Measurements from ENCODE around the gene ATXN1.
A peak's percentile ranks its signal among the peaks of the same experiment; 100 is the strongest.

ATXN1 gene

DNA sequence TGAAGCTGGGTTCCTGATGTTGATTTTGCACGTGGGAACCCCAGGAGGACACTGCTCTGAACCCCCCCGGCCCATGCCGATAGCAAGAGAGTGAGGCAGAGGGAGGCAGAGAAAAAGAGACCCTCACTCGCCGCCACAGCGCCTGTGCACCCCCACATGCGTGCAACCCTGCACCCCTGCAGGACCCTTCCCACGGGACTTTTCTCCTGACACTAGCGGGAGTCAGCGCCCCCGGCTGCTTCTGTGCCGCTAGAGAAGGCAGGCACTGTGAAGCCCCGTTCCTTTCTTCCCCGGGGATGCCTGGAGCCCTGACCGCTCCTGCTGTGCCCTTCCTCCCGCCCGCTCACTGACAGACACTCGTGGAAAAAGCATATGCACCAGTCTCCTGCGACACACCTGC, 455.5 kb downstream of the ATXN1 start:
- no peak for DNase-seq (ENCODE audit: low spot score)

DNA sequence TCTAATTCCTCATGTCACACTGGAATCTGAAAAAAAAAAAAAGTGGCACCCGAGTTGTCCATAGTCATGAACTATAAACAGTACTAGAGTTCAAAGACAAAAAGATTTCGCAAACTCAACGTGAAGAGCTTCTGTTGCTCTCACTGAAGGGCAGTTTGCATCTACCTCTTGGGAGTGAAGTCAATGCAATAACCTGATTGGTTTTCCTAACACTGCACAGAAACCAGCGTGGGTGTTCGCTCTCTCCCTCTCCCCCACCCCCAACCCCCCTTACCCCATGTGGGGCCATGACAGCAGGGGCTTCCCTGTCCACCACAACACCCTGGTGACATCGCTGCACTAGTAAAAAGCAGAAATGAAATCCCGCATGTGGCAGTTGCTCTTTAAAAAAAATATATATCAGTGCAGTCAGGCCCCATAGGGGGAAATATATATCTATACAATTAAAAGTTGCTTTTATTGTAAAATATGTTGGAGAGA, 456.0 kb downstream of the ATXN1 start:
- DNase-seq (ENCODE audit: low spot score) = no peak

DNA sequence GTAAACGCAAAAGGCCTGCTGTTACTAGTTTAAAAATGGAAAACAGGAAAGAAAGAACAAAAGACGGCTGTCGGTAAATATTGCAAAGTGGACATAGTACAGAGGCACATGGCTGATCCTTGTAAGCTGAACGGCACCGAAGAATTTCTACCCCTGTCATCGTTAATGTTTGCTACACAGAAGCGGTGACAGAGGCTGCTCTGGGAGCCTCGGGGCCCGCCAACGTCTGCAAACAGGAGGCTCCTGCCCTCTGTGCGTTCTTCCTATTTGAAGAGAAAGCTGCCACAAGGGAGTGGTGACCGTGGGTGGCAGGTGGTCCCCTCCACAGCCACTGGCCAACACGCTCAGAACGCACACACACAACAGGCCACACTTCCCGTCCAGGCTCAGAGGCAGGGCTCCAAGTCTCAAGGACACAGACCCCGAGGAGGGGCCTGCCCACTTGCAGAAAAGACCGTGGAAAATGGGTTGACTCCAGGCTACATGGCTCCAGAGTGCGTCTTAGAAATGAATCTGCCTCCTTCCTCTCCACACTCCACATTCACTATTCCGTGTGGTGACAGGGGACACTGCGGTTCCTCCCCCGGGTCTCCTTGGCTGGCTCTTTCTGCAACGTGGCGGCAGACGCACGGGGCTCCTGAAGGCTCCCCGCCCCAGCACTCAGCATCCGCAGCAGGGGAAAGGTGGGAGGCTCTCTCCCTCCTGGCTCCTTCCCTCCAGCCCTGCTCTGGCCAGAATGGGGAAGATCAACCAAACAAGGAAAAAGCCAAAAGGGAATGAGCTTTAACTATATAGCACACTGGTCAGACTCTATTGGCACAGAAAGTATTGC, 458.3 kb downstream of the ATXN1 start:
- no peak for DNase-seq (ENCODE audit: low spot score)

DNA sequence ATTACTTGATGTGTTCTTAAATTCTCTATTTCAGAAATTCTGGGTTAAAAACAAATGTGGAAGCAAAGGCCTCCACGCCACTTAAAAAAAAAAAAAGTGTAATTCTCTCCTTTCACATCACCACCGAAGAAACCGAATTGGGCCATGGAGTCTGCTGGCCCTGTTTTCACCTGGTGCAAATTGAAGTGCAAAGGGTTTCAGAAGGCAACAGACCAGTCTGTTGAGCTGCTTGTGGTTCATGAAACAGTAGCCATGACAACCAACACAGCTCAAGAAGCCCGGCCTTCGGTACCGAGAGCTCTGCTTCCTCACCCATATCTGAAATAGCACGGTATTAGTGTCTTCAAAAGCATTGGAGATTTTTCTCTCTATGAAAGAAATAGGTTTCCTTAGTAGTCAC, 459.7 kb downstream of the ATXN1 start:
- peak; percentile 57 for DNase-seq (ENCODE audit: low spot score)

DNA sequence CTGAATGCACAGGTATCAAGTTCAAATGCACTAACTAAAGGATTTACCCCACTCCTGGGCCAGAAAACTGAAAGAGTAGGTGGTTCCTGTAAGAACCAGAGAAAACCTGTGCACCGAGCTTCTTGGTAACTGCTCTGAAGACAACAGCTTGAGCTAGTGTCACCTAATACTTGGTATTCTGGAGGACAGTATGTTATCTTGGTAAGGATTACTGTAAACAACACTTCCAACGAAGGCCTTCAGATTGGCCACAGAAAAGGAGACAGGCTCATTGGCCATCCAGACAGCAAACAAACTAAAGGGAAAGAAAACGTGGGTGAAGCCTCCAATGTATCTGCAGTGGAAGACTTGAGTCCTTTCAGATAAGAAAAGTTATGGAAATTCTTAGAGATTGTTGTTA, 461.4 kb downstream of the ATXN1 start:
- DNase-seq (ENCODE audit: low spot score) = no peak

DNA sequence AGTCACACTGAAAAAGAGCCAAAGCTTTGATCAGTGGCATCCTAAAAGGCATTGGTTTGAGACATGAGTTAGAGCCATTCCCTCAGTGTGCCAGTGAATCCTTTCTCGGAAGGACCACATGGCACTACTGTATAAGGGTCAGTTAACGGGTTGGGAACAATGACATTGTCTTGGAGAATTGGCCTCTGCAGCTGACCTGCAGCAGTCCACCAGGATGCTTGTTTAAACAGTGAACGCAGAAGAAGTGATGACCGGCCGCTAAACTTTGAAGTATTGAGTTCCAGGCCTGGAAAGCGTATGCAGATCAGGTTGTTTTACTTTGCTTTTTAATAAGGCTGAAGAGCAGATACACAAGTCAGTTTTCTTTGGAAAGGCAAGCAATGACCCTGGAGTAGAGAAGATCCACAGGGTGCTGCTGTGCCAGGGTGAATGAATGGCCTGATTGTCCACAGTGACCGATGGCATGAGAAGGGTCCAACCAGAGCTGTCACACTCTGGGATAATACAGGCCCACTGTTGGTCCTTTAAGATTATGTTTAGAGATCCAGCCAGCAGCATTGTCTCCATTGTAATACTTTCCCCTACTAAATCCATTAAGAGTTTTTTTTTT, 465.1 kb downstream of the ATXN1 start:
- DNase-seq (ENCODE audit: low spot score) = peak; percentile 83

DNA sequence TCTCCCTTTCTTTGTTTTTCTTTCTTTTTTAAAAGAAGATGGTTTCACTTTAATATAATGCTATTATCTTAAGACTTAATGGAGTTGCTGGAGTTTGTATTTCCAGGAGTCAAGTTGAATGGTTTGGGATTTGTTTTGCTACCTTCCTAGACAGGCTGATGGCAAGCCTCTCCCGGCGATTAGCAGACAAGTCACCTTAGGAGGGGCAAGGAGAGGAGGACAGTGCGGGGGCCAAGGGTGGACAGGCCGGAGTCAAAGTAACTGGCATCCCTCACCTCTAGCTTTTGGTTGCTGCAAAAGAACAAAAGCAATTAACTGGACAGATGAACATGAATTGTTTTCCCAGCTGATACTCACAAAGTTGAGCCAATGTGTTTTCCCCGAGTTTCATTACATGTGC, 465.8 kb downstream of the ATXN1 start:
- DNase-seq (ENCODE audit: low spot score) = no peak

DNA sequence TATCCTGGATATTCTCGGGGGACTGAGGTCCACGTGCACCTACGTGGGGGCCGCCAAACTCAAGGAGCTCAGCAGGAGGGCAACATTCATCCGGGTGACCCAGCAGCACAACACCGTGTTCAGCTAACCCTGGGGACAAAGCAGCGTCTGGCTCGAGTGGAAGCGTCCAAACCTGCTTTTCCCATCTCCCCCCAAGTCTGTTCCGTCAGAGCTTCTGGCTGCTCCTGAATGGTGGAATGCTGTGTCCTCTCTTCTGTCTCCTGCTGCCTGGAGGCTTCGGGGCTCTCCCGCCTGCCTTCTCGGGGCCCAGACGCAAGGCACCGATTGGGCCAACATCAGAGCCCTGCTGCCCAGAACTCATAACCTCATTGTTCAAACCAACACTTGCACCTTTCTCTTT, 466.2 kb downstream of the ATXN1 start:
- DNase-seq (ENCODE audit: low spot score) = no peak

DNA sequence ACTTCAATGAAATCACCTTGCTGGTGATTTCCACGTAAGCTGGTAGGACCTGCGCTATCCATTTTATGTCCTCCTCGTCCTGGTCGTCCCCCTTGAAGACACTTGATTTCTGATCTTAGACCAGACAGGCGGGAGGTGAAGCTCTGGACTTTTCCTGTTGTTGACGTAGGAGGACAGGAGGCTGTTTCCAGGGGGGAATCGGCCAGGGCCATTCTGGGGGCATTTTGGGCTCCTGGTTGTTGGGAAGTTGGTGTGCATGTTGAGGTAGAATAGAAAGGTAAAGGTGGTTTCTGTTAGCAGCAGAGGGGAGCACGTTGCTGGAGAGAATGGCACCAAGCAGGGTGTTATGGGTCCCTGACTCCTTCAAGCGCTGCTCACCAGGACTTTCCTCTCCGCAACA, 466.9 kb downstream of the ATXN1 start:
- no peak for DNase-seq (ENCODE audit: low spot score)

DNA sequence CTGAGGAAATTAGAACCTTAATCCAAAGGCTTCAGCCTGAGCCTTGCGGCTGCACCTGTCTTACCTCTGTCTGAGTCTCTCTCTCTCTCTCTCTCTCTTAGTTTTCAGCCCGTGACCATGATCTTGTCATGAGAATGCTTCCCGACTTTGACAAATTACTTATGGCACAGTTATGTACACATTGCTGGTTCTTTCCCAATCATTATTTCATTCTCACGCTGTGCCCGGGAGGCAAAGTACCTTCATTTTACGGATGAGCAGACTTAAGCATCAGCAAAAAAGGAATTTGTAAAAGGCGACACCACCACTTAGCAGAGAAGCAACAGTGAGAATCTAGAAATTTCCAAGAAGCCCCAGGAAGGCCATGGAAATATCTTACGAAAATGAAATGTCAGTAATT, 468.3 kb downstream of the ATXN1 start:
- no peak for DNase-seq (ENCODE audit: low spot score)

DNA sequence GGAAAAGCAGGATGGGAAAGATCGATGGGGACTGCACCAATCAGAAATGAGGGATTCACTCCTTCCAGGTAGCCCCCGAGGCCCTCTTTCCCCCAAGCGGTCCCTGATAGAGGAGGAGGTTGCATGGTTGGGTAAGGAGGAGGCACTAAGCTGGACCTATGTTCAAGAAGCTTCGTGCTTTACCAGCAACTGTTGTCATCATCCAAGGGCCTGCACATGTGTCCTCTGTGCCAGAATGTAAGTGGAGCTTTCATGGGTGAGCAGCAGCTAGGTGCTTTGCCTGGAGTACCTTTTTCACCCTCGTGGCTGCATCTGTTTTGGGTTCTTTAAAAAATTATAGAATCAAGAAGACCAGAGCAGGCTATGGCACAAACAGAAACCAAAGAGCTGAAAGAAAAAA, 468.8 kb downstream of the ATXN1 start:
- DNase-seq (ENCODE audit: low spot score) = no peak

DNA sequence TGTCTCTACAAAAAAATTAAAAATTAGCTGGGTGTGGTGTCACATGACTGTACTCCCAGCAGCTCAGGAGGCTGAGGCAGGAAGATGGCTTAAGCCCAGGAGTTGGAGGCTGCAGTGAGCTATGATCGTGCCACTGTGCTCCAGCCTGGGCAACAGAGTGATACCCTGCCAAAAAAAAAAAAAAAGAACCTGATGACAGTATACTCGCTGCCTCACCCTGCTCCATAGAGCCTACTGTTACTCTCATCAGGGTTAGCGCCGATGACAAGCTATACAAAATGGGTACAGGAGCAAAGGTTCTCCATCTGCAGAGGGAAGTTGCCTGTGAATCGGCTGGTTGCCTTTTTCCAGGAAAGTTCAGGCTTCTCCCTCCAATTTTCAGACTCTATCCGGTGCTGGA, 469.5 kb downstream of the ATXN1 start:
- DNase-seq (ENCODE audit: low spot score) = no peak

DNA sequence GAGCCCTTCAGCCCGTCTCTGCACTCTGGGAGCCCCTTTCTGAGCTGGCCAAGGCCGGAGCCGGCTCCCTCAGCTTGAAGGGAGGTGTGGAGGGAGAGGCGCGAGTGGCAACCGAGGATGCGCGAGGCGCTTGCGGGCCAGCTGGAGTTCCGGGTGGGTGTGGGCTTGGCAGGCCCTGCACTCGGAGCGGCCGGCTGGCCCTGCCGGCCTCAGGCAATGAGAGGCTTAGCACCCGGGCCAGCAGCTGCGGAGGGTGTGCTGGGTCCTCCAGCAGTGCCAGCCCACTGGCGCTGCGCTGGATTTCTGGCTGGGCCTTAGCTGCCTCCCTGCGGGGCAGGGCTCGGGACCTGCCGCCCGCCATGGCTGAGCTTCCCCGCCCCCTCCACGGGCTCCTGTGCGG, 473.1 kb downstream of the ATXN1 start:
- no peak for DNase-seq (ENCODE audit: low spot score)

DNA sequence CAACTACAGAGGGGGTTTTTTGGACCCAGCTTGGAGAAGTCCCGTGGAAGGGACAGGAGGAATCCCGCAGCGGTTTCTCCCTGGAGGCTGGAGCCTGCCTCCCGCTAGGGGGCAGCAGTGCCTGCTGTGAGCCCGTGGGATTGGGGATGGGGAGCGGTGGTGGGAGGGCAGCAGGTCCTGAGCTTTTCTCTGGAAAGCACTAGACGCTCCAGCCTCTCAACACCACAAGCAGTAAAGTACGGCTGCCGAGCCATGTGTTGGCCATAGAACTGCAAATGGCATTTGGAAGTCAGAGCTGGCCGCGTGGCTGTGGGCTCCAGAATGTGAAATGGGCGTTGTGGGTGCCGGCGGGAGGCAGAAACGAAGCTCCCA, 475.1 kb downstream of the ATXN1 start:
- DNase-seq (ENCODE audit: low spot score) = peak; percentile 75

DNA sequence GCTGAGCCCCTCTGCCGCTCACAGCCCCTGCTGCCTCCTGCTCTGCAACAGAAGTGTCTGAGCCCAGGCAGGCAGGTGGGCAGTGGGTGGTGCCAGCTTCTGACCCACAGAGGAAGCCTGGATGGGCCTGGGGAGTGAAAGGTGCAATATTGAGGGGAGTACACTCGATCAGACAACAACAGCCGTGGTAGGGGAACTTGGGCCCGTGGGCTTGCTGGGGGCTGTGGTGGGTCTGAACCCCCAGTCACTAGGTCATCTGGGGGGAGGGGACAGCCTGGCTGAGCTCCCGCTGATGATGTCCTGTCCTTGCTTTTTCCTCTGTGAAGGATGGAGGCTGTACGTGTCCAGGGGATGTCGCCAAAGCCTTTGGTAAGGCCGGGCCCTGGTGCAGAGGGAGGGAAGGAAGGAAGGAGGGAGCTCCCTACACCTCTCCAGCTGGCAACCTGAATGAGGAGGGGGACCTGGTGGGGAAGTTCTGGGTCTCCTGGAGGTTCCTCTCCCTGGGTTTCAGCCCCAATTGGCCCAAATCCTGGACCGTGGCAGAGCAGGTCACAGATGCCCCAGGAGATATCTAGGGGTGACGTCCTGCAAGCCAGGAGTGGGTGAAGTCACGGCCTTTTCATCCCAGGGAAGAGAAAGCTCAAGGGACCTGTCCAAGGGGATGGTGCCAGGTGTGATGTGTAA, 475.7 kb downstream of the ATXN1 start:
- no peak for DNase-seq (ENCODE audit: low spot score)

DNA sequence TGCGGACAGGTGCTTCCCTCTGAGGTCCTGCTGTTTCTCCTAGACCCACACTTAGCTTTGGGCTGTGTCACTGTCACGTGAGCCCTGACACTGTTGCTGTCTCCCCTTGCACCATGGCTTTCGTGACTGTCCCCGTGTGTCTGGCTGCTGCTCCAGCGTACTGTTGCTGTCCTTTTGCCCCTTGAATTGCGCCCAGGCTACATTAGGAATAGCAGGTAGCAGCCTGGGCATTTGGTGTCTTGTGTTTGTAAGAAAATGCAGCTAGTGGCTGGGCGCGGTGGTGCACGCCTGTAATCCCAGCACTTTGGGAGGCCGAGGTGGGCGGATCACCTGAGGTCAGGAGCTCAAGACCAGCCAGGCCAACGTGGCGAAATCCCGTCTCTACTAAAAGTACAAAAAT, 476.8 kb downstream of the ATXN1 start:
- no peak for DNase-seq (ENCODE audit: low spot score)

DNA sequence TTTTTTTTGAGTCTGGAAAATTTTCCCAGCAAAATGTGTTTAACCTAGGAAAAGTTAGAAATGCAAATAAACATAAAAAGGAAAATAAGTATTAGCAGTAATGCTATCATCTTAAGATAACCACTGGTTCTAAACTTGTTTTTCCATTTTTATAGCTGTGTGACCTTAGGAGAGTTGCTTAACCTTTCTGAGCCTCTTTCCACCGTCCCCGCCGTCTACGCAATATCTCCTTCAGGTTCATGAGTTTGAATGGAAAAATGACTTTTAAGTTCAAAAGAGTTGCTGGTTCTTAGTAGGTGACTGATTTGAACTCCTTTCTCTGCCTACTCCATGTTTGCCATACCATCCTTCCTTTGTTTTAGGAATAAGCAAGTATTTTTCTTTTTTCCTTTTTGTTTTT, 478.9 kb downstream of the ATXN1 start:
- no peak for DNase-seq (ENCODE audit: low spot score)

DNA sequence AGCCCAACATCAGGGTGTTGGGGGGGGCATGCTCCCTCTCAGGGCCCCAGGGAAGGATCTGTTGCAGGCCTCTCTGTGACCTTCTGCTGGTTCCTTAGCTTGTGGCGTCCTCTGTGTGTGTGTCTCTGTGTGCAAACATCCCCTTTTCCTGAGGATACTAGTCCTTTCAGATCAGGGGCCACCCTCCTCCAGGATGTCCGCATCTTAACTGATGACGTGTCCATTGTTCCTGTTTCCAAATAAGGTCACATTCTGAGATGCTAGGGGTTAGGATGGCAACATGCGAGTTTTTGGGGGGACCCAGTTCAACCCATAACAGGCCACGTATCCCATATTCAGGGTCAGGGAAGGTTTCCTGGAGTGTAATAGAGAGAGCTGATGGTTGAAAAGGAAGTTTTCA, 482.0 kb downstream of the ATXN1 start:
- DNase-seq (ENCODE audit: low spot score) = no peak

DNA sequence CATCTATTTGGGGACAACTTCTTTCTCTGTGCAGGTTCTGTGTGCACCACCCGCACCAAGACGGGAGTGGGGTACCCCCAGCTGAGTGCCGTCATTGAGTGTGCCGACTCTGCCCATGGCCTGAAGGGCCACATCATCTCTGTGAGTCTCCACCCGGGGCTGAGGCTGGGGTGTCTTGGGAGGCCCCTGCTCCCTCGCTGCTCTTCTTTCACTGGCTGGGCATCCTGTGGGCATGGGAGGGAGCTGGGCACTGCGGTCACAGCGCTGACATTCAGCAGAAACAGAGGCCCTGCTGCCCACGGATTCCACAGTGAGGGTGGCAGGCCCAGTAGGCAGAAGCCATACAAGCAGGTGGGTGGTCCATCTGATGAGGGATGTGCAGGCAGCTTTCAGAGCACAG, 482.5 kb downstream of the ATXN1 start:
- DNase-seq (ENCODE audit: low spot score) = no peak

DNA sequence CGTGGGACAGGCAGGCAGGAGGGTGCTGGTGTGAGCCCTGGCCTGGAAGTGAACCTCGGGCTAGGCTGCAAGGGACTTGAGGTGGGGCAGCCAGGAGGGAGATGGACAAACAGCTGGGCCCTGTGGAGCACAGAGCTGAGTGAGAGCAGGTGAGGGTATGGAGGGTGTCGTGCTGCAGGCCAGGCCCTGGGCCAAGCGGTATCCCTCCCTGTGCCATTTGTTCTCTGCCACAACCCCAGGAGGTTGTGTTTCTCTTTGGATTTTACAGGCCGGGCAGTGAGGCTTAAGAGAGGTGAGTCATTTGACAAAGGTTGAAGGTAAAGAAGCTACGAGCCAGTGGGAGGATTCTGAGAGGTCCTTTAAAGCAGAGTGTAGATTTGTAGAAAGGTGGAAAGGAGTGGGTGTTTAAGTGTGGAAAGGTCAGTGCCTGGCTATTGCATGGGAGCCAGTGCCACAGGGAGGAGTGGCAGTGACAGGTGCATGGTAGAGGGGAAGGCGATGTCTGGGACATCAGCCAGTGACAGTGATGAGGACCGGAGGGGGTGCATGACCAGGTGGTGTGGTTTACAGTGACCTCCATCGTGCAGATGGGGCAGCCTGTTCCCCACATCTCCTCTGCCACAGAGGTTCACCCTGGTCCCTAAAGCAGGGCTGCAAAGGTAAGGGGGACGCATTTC, 483.1 kb downstream of the ATXN1 start:
- no peak for DNase-seq (ENCODE audit: low spot score)

DNA sequence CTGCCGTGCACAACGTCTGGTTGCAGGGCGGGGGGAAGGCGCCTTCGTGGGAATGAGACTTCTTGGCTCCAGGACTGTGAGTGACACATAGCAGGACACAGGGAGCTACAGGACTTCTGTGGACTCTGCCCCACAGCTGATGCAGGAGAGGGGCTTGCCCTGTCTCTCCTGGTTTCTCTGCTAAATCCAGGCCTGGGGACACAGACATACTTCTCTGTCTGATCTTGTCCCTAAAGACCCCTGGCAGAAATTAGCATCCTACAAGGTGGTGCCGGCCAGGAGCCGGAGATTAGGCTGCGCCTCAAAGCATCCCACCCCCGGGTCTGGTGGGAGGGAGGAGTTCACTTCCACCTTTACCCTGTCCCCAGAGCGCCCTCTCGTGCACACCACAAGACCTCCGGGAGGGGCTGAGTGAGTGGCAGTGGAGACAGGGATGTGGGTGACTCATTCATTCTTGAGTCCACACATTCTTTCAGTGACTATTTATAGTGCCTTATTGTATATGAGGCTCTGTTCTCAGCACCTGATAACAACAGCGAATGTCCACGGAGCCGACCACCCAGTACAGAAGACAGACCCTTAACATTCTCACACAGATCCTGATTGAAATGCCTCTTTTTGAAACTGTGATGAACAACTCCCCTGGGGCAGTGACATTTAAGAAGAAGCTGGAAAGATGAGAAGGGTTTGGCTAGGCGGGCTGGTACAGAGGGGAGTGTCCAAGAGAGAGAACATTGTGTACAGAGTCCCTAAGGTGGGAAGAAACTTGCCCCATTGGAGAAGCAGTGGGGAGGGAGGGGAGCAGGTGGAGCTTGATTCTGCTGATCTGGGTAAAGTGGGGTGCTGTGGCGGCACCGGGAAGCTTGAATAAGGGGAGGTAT, 483.9 kb downstream of the ATXN1 start:
- no peak for DNase-seq (ENCODE audit: low spot score)

All from Ammon's horn (tissue), 1 donor.